SK-N-SH (cell line): ENCODE results near the gene PAMR1. TPM values are rescaled to one million over a fixed set of nuclear protein-coding genes. Genes with fewer than 3 reads are reported as not detected.

Experiments used
- CTCF ChIA-PET: fragments of 300-600, 350-600 bp; formaldehyde crosslinking; extraction: SDS; loops from one replicate; lab custom pipeline; 2021; lab: Yijun Ruan, JAX
- POLR2A ChIA-PET: fragments of 350-600 bp; sonication (Branson Sonifier 250); formaldehyde crosslinking; extraction: SDS; loops from one replicate; lab custom pipeline; 2020; ENCODE audit warnings: antibody characterized with exemption, inconsistent platforms; lab: Yijun Ruan, JAX
- DNase-seq: peaks from one replicate; pipeline ENCODE4 v3.0.0; 2012
- H2AFZ ChIP-seq: fragments of 200-600 bp; sonication (generic); 2 replicates; pipeline ENCODE4 v1.8.1; 2016; ENCODE audit warnings: antibody characterized with exemption, mild to moderate bottlenecking, low read depth
- H3F3A ChIP-seq: fragments of 200-600 bp; sonication (generic); replicated peaks from 2 replicates; pipeline ENCODE3; 2016; ENCODE audit warnings: antibody characterized with exemption, mild to moderate bottlenecking; ENCODE audit not compliant: insufficient read depth
- H3K27ac ChIP-seq, 2 experiments: fragments of 200-500 bp in 1 of 2; fragments of 200-600 bp in 1 of 2; sonication (Bioruptor generic) in 1 of 2; sonication (generic), shearing (Covaris generic) in 1 of 2; 2 replicates each; pipeline versions ENCODE4 v1.5.1 to v1.6.1; 2014 to 2016; ENCODE audit warnings: low read depth in 2 of 2, inconsistent platforms in 1 of 2, low read length in 1 of 2, mild to moderate bottlenecking in 1 of 2, mixed read lengths in 1 of 2
- H3K27me3 ChIP-seq: fragments of 200-600 bp; sonication (generic), shearing (Covaris generic); 2 replicates; pipeline ENCODE4 v1.6.1; 2016; ENCODE audit warnings: mixed run types; ENCODE audit not compliant: insufficient read depth
- H3K36me3 ChIP-seq, 2 experiments: fragments of 200-500 bp in 1 of 2; fragments of 200-600 bp in 1 of 2; sonication (Bioruptor generic) in 1 of 2; sonication (generic) in 1 of 2; replicated peaks in 1 of 2; 2 replicates each; pipeline versions ENCODE3 to v1.5.1; 2014 to 2016; ENCODE audit warnings: low read length in 1 of 2, mild to moderate bottlenecking in 1 of 2; ENCODE audit not compliant: insufficient read depth in 2 of 2, control insufficient read depth in 1 of 2
- H3K4me1 ChIP-seq, 2 experiments: fragments of 200-500 bp in 1 of 2; fragments of 200-600 bp in 1 of 2; sonication (Bioruptor generic) in 1 of 2; sonication (generic), shearing (Covaris generic) in 1 of 2; 2 replicates each; pipeline versions ENCODE4 v1.5.1 to v1.6.1; 2014 to 2016; ENCODE audit warnings: low read depth in 1 of 2, low read length in 1 of 2, mixed run types in 1 of 2; ENCODE audit not compliant: insufficient read depth in 2 of 2, control insufficient read depth in 1 of 2
- H3K4me2 ChIP-seq: fragments of 200-600 bp; sonication (generic), shearing (Covaris generic); 2 replicates; pipeline ENCODE4 v1.6.1; 2017; ENCODE audit warnings: mixed run types
- H3K4me3 ChIP-seq, 2 experiments: fragments of 200-500 bp in 1 of 2; fragments of 200-600 bp in 1 of 2; sonication (Bioruptor generic) in 1 of 2; sonication (generic), shearing (Covaris generic) in 1 of 2; 2 replicates each; pipeline versions ENCODE4 v1.5.1 to v1.8.1; 2014 to 2016; ENCODE audit warnings: low read depth in 2 of 2, inconsistent platforms in 1 of 2, low read length in 1 of 2, mild to moderate bottlenecking in 1 of 2, mixed read lengths in 1 of 2, moderate library complexity in 1 of 2
- H3K79me2 ChIP-seq: fragments of 200-600 bp; sonication (generic); 2 replicates; pipeline ENCODE4 v1.8.1; 2017; ENCODE audit warnings: mild to moderate bottlenecking; ENCODE audit not compliant: insufficient read depth
- H3K9ac ChIP-seq: fragments of 200-600 bp; sonication (generic); 2 replicates; pipeline ENCODE4 v1.6.1; 2017; ENCODE audit warnings: mixed run types
- H3K9me2 ChIP-seq: fragments of 200-600 bp; sonication (generic); 2 replicates; pipeline ENCODE4 v1.6.1; 2017; ENCODE audit warnings: mixed run types
- H3K9me3 ChIP-seq: fragments of 200-600 bp; sonication (generic); 2 replicates; pipeline ENCODE4 v1.6.1; 2017; ENCODE audit warnings: mixed run types, mild to moderate bottlenecking, moderate library complexity
- H4K20me1 ChIP-seq: fragments of 200-600 bp; sonication (generic); 2 replicates; pipeline ENCODE4 v1.6.1; 2017; ENCODE audit warnings: mild to moderate bottlenecking, mixed run types; ENCODE audit not compliant: insufficient read depth
- CHD2 ChIP-seq: fragments of 150-350 bp; IDR thresholded peaks from 2 replicates; pipeline ENCODE4 v1.6.1; 2018; ENCODE audit warnings: low read length; ENCODE audit not compliant: partially characterized antibody
- ELF1 ChIP-seq: IDR thresholded peaks from 2 replicates; pipeline ENCODE4 v1.4.0; 2012
- EZH2phosphoT487 ChIP-seq: fragments of 200-600 bp; sonication (generic); IDR thresholded peaks from 2 replicates; pipeline ENCODE4 v1.6.1; 2017; ENCODE audit warnings: low read depth, mixed run types, mild to moderate bottlenecking, antibody characterized with exemption, moderate library complexity, borderline replicate concordance
- FOSL2 ChIP-seq: IDR thresholded peaks from 2 replicates; pipeline ENCODE4 v1.4.0; 2012; ENCODE audit warnings: low read depth, mild to moderate bottlenecking, moderate library complexity, borderline replicate concordance
- FOXJ3 ChIP-seq: sonication (generic); formaldehyde crosslinking; IDR thresholded peaks from 2 replicates; pipeline ENCODE4 v1.5.1; 2020; ENCODE audit warnings: mild to moderate bottlenecking, missing genetic modification reagents
- FOXM1 ChIP-seq: IDR thresholded peaks from 2 replicates; pipeline ENCODE4 v1.4.0; 2012; ENCODE audit warnings: low read depth, mild to moderate bottlenecking
- JUND ChIP-seq: IDR thresholded peaks from 2 replicates; pipeline ENCODE4 v1.4.0; 2012
- NFIC ChIP-seq: IDR thresholded peaks from 2 replicates; pipeline ENCODE4 v1.4.0; 2012; ENCODE audit warnings: borderline replicate concordance
- NRF1 ChIP-seq: IDR thresholded peaks from 2 replicates; pipeline ENCODE4 v1.6.1; 2012; ENCODE audit warnings: low read depth, mild to moderate bottlenecking, low read length
- RAD21 ChIP-seq: IDR thresholded peaks from 2 replicates; pipeline ENCODE4 v1.6.1; 2012; ENCODE audit warnings: mild to moderate bottlenecking, low read length
- RFX5 ChIP-seq: IDR thresholded peaks from 2 replicates; pipeline ENCODE4 v1.6.1; 2012; ENCODE audit warnings: mild to moderate bottlenecking, improper control_type of control experiment, low read length
- TCF12 ChIP-seq: IDR thresholded peaks from 2 replicates; pipeline ENCODE4 v1.4.0; 2012
- YY1 ChIP-seq: IDR thresholded peaks from 2 replicates; pipeline ENCODE4 v1.4.0; 2012; ENCODE audit warnings: low read depth, mild to moderate bottlenecking
- WGBS: methylation state at CpG from one replicate; pipeline ENCODE4 v1.1.6; 2017; ENCODE audit warnings: low lambda C conversion rate; 5-methylcytosine and 5-hydroxymethylcytosine counted together
- polyA plus RNA-seq, 3 experiments: library from polyadenylated mRNA; depleted of rRNA; stranded (reverse); fragments of >200 nt; gene quantifications; 2 replicates each; pipeline ENCODE4 v1.2.3, GENCODE V29; 2012
- TF ChIP-seq, protein P1 (sequence below): fragments of 150-350 bp; IDR thresholded peaks from 2 replicates; pipeline ENCODE4 v1.6.1; 2017; ENCODE audit warnings: antibody characterized with exemption, low read length, low read depth, borderline replicate concordance
- TF ChIP-seq, protein P2 (sequence below): IDR thresholded peaks from 2 replicates; pipeline ENCODE4 v1.4.0; 2012; ENCODE audit warnings: low read depth, borderline replicate concordance
- TF ChIP-seq, protein P3 (sequence below): fragments of 150-350 bp; IDR thresholded peaks from 2 replicates; pipeline ENCODE4 v1.6.1; 2016; ENCODE audit warnings: mild to moderate bottlenecking, low read depth, low read length
- TF ChIP-seq, protein P4 (sequence below): IDR thresholded peaks from 2 replicates; pipeline ENCODE4 v1.4.0; 2012; ENCODE audit warnings: low read depth, borderline replicate concordance
- TF ChIP-seq, protein P5 (sequence below): fragments of 200-600 bp; sonication (generic); IDR thresholded peaks from 2 replicates; pipeline ENCODE4 v1.6.1; 2017; ENCODE audit warnings: antibody characterized with exemption, mild to moderate bottlenecking, moderate library complexity
- TF ChIP-seq, protein P6 (sequence below): IDR thresholded peaks from 2 replicates; pipeline ENCODE4 v1.4.0; 2012; ENCODE audit warnings: low read depth

The PAMR1 gene
- polyA plus RNA-seq, 1 of the 3 experiments (the other 2 are of a cell fraction), result 0.31 TPM

DNA sequence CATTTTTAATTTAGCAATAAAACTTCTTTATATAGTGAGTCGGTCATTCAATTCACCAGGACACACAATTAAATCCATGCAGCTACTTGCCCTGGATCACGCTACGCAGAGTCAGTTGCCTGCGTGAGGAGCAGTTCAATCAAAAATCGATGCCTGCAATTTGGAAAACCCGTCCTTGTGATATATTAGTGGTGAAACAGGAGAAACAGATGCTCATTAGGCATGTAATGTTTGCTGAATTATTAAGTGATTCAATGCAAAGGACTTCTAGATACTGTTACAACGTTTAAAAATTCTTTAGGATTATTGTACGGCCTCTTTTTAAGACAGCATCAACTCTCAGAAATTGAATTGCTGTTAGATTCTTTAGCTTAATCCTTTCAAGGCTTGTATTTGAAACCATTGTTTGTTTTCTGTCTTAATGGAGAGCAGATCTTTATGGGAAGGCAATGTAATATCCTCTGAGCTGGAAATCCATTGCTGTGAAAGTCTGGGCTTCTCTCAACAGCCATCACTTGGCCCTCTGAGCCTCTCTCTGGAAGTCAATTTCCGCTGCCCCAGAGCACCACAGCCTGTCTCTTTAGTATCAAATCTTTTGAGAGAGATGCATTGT lies 20.1 kb upstream of the PAMR1 start:
- Histone ChIP-seq H3K9me2 (no peaks in the 10 kb centered on the region), H3F3A (peaks cover 34% of the 10 kb centered on the region), H3K79me2 (no peaks in the 10 kb centered on the region), H3K4me3 (no peak overlapping the region), H3K9ac (no peak overlapping the region), H3K27ac (no peak overlapping the region), H2AFZ (no peak overlapping the region), H3K9me3 (no peaks in the 10 kb centered on the region), H4K20me1 (no peaks in the 10 kb centered on the region), H3K4me1 (peaks cover under 1 to 42% of the 10 kb centered on the region in 2 experiments; a peak in 3 of 4 replicates), H3K4me2 (no peak overlapping the region), H3K27me3 (no peaks in the 10 kb centered on the region), H3K36me3 (no peaks in the 10 kb centered on the region)
- no peak for DNase-seq
- CTCF ChIA-PET, result interaction anchor here (0.6 to 1.4 kb wide), 2 partner anchors 61 to 277 kb away, joined by 3 read pairs; no protein-coding TSS in a partner anchor
- 88% methylated on average over 9 of the region's 9 CpGs for WGBS
- POLR2A ChIA-PET, result no interaction called here
- TF ChIP-seq, protein P1, sequence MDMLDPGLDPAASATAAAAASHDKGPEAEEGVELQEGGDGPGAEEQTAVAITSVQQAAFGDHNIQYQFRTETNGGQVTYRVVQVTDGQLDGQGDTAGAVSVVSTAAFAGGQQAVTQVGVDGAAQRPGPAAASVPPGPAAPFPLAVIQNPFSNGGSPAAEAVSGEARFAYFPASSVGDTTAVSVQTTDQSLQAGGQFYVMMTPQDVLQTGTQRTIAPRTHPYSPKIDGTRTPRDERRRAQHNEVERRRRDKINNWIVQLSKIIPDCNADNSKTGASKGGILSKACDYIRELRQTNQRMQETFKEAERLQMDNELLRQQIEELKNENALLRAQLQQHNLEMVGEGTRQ, result no peak
- no peak for TF ChIP-seq NFIC
- no peak for TF ChIP-seq YY1
- TF ChIP-seq, protein P2, sequence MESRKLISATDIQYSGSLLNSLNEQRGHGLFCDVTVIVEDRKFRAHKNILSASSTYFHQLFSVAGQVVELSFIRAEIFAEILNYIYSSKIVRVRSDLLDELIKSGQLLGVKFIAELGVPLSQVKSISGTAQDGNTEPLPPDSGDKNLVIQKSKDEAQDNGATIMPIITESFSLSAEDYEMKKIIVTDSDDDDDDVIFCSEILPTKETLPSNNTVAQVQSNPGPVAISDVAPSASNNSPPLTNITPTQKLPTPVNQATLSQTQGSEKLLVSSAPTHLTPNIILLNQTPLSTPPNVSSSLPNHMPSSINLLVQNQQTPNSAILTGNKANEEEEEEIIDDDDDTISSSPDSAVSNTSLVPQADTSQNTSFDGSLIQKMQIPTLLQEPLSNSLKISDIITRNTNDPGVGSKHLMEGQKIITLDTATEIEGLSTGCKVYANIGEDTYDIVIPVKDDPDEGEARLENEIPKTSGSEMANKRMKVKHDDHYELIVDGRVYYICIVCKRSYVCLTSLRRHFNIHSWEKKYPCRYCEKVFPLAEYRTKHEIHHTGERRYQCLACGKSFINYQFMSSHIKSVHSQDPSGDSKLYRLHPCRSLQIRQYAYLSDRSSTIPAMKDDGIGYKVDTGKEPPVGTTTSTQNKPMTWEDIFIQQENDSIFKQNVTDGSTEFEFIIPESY, result no peak
- TF ChIP-seq CHD2, result no peak
- no peak for TF ChIP-seq RFX5

DNA sequence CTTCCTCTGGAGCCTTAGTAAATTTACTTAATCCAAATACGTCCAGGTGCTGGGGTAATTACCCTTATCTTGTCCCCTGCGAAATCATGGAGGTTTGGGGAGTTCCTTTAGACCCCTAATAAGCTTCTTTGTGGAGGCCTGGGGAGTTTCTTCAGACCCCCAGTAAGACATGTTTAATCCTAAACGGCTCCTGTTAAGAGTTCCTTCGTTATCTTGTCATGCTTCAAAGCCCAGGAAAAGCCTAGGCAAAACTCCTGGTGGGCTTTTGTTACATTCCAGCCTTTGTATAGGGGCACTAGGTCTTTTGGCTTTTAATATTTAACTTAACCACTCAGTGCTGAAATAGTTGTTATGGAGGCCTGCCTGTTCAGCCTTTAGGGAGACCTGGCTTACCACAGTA lies 18.1 kb upstream of the PAMR1 start:
- H3F3A ChIP-seq, result peaks cover 19% of the 10 kb centered on the region
- POLR2A ChIA-PET, result no interaction called here
- CTCF ChIA-PET, result no interaction called here
- H3K9me2 ChIP-seq, result no peaks in the 10 kb centered on the region
- no peaks in the 10 kb centered on the region for H4K20me1 ChIP-seq
- 95% methylated on average over 4 of the region's 4 CpGs for WGBS
- no peak for DNase-seq
- no peak overlapping the region for H3K9ac ChIP-seq
- no peaks in the 10 kb centered on the region for H3K36me3 ChIP-seq
- no peak overlapping the region for H2AFZ ChIP-seq
- H3K9me3 ChIP-seq, result no peaks in the 10 kb centered on the region
- H3K4me2 ChIP-seq, result no peak overlapping the region
- H3K4me1 ChIP-seq, result peaks cover 7 to 35% of the 10 kb centered on the region in 2 experiments
- H3K27me3 ChIP-seq, result no peaks in the 10 kb centered on the region
- H3K4me3 ChIP-seq, result no peak overlapping the region
- H3K79me2 ChIP-seq, result no peaks in the 10 kb centered on the region
- H3K27ac ChIP-seq, result no peak overlapping the region
- TF ChIP-seq FOSL2 (no peak), EZH2phosphoT487 (no peak), YY1 (no peak), NRF1 (no peak), FOXJ3 (CRISPR knock-in tag) (no peak), TCF12 (no peak), FOXM1 (no peak), JUND (no peak), RAD21 (no peak), ELF1 (no peak), CHD2 (no peak)
- TF ChIP-seq, protein P2, result no peak
- TF ChIP-seq, protein P3, sequence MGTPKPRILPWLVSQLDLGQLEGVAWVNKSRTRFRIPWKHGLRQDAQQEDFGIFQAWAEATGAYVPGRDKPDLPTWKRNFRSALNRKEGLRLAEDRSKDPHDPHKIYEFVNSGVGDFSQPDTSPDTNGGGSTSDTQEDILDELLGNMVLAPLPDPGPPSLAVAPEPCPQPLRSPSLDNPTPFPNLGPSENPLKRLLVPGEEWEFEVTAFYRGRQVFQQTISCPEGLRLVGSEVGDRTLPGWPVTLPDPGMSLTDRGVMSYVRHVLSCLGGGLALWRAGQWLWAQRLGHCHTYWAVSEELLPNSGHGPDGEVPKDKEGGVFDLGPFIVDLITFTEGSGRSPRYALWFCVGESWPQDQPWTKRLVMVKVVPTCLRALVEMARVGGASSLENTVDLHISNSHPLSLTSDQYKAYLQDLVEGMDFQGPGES, result no peak
- TF ChIP-seq, protein P4, sequence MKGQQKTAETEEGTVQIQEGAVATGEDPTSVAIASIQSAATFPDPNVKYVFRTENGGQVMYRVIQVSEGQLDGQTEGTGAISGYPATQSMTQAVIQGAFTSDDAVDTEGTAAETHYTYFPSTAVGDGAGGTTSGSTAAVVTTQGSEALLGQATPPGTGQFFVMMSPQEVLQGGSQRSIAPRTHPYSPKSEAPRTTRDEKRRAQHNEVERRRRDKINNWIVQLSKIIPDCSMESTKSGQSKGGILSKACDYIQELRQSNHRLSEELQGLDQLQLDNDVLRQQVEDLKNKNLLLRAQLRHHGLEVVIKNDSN, result no peak
- TF ChIP-seq, protein P5, sequence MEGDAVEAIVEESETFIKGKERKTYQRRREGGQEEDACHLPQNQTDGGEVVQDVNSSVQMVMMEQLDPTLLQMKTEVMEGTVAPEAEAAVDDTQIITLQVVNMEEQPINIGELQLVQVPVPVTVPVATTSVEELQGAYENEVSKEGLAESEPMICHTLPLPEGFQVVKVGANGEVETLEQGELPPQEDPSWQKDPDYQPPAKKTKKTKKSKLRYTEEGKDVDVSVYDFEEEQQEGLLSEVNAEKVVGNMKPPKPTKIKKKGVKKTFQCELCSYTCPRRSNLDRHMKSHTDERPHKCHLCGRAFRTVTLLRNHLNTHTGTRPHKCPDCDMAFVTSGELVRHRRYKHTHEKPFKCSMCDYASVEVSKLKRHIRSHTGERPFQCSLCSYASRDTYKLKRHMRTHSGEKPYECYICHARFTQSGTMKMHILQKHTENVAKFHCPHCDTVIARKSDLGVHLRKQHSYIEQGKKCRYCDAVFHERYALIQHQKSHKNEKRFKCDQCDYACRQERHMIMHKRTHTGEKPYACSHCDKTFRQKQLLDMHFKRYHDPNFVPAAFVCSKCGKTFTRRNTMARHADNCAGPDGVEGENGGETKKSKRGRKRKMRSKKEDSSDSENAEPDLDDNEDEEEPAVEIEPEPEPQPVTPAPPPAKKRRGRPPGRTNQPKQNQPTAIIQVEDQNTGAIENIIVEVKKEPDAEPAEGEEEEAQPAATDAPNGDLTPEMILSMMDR, result no peak
- TF ChIP-seq, protein P6, sequence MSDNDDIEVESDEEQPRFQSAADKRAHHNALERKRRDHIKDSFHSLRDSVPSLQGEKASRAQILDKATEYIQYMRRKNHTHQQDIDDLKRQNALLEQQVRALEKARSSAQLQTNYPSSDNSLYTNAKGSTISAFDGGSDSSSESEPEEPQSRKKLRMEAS, result no peak
